ENCODE measurements around the gene RAB21.
A peak's percentile ranks its signal among the peaks of the same experiment; 100 is the strongest.

Gene RAB21

DNA sequence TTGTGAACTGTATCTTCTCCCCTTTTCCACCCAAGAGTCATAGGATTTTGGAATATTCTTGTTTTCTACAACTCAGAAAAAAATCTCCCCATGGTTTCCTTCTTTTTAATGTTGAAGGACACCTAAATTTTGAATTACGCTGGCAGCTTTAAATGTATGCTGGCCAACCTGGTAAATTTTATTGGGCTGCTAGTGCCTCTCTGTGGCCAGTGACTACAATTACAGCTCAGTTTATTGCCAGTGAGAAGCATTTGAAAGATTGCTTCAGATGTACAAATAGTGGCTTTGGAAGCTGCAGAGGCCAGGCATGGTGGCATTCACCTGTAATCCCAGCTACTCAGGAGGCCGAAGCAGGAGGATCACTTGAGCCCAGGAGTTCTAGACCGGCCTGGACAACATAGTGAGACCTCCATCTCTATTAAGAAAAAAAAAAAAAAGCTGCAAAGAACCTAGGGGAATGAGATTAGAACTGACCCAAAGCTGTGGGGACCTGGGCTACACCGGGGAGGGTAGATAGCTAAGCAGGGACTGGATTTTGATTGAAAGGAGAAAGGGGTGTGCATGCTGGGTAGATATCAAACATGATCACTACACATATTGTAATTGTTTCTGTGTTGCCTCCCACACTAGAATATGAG is 7.6 kb upstream of the RAB21 start:
- TF ChIP-seq, protein P1, sequence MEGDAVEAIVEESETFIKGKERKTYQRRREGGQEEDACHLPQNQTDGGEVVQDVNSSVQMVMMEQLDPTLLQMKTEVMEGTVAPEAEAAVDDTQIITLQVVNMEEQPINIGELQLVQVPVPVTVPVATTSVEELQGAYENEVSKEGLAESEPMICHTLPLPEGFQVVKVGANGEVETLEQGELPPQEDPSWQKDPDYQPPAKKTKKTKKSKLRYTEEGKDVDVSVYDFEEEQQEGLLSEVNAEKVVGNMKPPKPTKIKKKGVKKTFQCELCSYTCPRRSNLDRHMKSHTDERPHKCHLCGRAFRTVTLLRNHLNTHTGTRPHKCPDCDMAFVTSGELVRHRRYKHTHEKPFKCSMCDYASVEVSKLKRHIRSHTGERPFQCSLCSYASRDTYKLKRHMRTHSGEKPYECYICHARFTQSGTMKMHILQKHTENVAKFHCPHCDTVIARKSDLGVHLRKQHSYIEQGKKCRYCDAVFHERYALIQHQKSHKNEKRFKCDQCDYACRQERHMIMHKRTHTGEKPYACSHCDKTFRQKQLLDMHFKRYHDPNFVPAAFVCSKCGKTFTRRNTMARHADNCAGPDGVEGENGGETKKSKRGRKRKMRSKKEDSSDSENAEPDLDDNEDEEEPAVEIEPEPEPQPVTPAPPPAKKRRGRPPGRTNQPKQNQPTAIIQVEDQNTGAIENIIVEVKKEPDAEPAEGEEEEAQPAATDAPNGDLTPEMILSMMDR (IDR thresholded peaks at IDR 0.05; ENCODE audit: low read depth, low read length): peak; percentile 84
- no peak for TF ChIP-seq EZH2phosphoT487 (IDR thresholded peaks at IDR 0.05; ENCODE audit: low read depth)
- Histone ChIP-seq H3K4me3 (ENCODE audit: low read length) (peak overlapping the region; percentile 49), H4K20me1 (ENCODE audit: insufficient read depth, low read length) (no peaks in the 10 kb centered on the region), H3K27me3 (ENCODE audit: low read depth, low read length) (peaks cover 16% of the 10 kb centered on the region), H3K4me1 (ENCODE audit: low read length) (peaks cover 13% of the 10 kb centered on the region), H3K9me3 (ENCODE audit: insufficient read depth, low read length) (no peaks in the 10 kb centered on the region), H3K9ac (ENCODE audit: low read length) (peak overlapping the region; percentile 22; the same call in 1 of the 2 replicates), H3K36me3 (replicated peaks; ENCODE audit: low read depth, low read length) (no peaks in the 10 kb centered on the region), H3K4me2 (ENCODE audit: low read length) (peak overlapping the region; percentile 66), H3K27ac (ENCODE audit: low read length) (no peak overlapping the region), H3K79me2 (ENCODE audit: low read length) (no peaks in the 10 kb centered on the region), H2AFZ (ENCODE audit: low read depth, low read length) (peak overlapping the region; percentile 88; the same call in 1 of the 2 replicates)

DNA sequence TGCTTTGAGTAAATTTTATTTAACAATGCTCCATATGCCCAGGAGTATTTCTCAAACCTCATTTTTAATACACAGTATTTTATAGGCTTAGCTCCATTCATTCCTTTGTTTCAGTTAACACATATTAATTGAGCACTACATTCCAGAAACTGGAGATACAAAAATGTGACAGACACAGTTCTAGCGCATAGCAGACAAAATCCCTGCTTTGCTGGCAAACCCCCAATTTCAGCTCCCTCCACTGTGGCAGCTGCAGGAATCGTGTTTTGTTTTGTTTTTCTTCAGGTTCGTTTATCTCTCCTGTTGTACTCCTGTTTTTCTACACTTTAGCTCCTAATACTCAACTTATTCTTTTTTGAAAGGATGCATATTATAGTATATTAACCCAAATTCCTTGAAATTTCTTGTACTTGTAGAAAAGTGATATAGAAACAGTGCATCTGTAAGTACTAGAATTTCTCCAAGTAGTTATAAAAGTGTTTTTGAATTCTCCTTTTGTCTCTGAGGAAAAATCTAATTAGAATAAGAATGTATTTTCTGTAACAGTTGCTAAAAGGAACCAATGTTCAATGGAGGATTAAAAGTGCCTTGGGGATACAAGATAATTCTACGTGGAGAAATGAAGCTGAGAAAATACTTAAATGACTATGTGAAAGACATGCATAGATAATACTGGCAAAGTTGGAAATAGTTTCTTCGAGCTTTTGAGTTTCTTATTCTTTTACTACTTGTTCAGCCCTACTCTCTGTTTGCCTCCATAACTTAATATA is 6.4 kb upstream of the RAB21 start:
- no peaks in the 10 kb centered on the region for H4K20me1 ChIP-seq (ENCODE audit: insufficient read depth, low read length)
- TF ChIP-seq, protein P1 (IDR thresholded peaks at IDR 0.05; ENCODE audit: low read depth, low read length): no peak
- TF ChIP-seq EZH2phosphoT487 (IDR thresholded peaks at IDR 0.05; ENCODE audit: low read depth): no peak

DNA sequence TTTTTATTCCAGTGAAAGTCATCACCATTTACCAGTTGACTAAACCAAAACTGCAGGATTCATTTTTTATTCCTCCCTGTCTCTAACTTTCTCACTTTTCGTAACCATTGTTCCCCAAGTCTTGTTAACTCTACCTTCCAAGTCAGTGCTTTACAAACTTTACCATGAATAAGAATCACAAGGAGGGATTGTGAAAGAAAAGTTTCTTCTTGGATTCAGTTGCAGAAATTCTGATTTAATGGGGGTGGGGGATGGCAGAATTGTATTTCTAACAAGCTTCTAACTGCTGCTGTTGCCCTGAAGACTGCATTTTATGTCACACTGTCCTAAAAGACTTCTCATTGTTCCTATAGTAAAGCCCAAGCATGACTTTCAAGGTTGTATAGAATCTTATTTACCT is 5.0 kb upstream of the RAB21 start:
- Histone ChIP-seq H3K4me1 (ENCODE audit: low read length) (peaks cover 18% of the 10 kb centered on the region), H2AFZ (ENCODE audit: low read depth, low read length) (no peak overlapping the region), H3K9me3 (ENCODE audit: insufficient read depth, low read length) (no peaks in the 10 kb centered on the region), H4K20me1 (ENCODE audit: insufficient read depth, low read length) (no peaks in the 10 kb centered on the region), H3K4me3 (ENCODE audit: low read length) (no peak overlapping the region), H3K79me2 (ENCODE audit: low read length) (peaks cover under 1% of the 10 kb centered on the region; the same call in 1 of the 2 replicates), H3K9ac (ENCODE audit: low read length) (no peak overlapping the region), H3K27me3 (ENCODE audit: low read depth, low read length) (peaks cover 16% of the 10 kb centered on the region), H3K4me2 (ENCODE audit: low read length) (no peak overlapping the region), H3K36me3 (replicated peaks; ENCODE audit: low read depth, low read length) (no peaks in the 10 kb centered on the region), H3K27ac (ENCODE audit: low read length) (no peak overlapping the region)
- no peak for TF ChIP-seq EZH2phosphoT487 (IDR thresholded peaks at IDR 0.05; ENCODE audit: low read depth)
- TF ChIP-seq, protein P1 (IDR thresholded peaks at IDR 0.05; ENCODE audit: low read depth, low read length): no peak

More for the DNA sequence above, 6.4 kb upstream of the RAB21 start:
- Histone ChIP-seq H3K4me2 (ENCODE audit: low read length) (no peak overlapping the region), H3K36me3 (replicated peaks; ENCODE audit: low read depth, low read length) (no peaks in the 10 kb centered on the region), H3K79me2 (ENCODE audit: low read length) (no peaks in the 10 kb centered on the region), H3K27ac (ENCODE audit: low read length) (no peak overlapping the region), H3K4me1 (ENCODE audit: low read length) (peaks cover 13% of the 10 kb centered on the region), H3K27me3 (ENCODE audit: low read depth, low read length) (peaks cover 16% of the 10 kb centered on the region), H3K9ac (ENCODE audit: low read length) (no peak overlapping the region), H2AFZ (ENCODE audit: low read depth, low read length) (no peak overlapping the region), H3K4me3 (ENCODE audit: low read length) (no peak overlapping the region), H3K9me3 (ENCODE audit: insufficient read depth, low read length) (no peaks in the 10 kb centered on the region)

DNA sequence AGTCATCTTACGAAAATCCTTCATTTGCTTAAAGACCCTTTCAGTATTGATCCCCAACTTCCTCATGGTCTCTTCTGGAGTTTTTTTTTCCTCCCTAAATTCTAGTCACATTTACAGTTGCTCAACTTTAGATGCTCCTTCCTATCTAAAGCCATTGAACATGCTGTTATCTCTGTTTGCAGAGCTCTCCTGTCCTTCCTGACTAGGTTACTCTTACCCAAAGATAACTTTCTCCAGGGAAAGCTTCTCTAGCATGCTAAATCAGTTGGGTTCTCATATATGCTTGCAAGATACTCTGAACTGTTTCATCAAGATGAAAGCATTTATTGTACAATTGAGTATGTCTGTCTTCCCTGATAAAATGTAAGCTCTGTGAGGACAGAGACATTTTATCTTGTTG is 1.8 kb upstream of the RAB21 start:
- H3K4me2 ChIP-seq (ENCODE audit: low read length): no peak overlapping the region
- H3K27ac ChIP-seq (ENCODE audit: low read length): no peak overlapping the region
- no peak overlapping the region for H3K4me3 ChIP-seq (ENCODE audit: low read length)
- H3K27me3 ChIP-seq (ENCODE audit: low read depth, low read length): peaks cover 16% of the 10 kb centered on the region
- H4K20me1 ChIP-seq (ENCODE audit: insufficient read depth, low read length): peaks cover 11% of the 10 kb centered on the region
- H3K4me1 ChIP-seq (ENCODE audit: low read length): peaks cover 23% of the 10 kb centered on the region
- H3K9me3 ChIP-seq (ENCODE audit: insufficient read depth, low read length): peaks cover 4% of the 10 kb centered on the region; the same call in 1 of the 2 replicates
- peaks cover 24% of the 10 kb centered on the region for H3K36me3 ChIP-seq (replicated peaks; ENCODE audit: low read depth, low read length)
- H2AFZ ChIP-seq (ENCODE audit: low read depth, low read length): peak overlapping the region; percentile 42; the same call in 1 of the 2 replicates
- no peak overlapping the region for H3K9ac ChIP-seq (ENCODE audit: low read length)
- peaks cover 32% of the 10 kb centered on the region for H3K79me2 ChIP-seq (ENCODE audit: low read length)
- TF ChIP-seq, protein P1 (IDR thresholded peaks at IDR 0.05; ENCODE audit: low read depth, low read length): no peak
- no peak for TF ChIP-seq EZH2phosphoT487 (IDR thresholded peaks at IDR 0.05; ENCODE audit: low read depth)
